Nephron (organoid): Measurements from ENCODE around the gene NXPH4.

ENCODE experiments used
- H3K27ac Mint-ChIP-seq, 3 experiments: 2 replicates each; pipeline ENCODE4 v1.8.0; 2020; ENCODE audit warnings: mixed read lengths in 3 of 3, mild to moderate bottlenecking in 2 of 3, moderate library complexity in 1 of 3
- H3K27me3 Mint-ChIP-seq: 2 replicates; pipeline ENCODE4 v1.8.0; 2021; ENCODE audit warnings: low read depth, mild to moderate bottlenecking, moderate library complexity, mixed read lengths
- H3K36me3 Mint-ChIP-seq: 2 replicates; pipeline ENCODE4 v1.8.0; 2020; ENCODE audit warnings: low read depth, mixed read lengths
- H3K4me1 Mint-ChIP-seq: 2 replicates; pipeline ENCODE4 v1.8.0; 2020; ENCODE audit warnings: mixed read lengths
- H3K4me3 Mint-ChIP-seq, 3 experiments: 2 replicates each; pipeline ENCODE4 v1.8.0; 2020; ENCODE audit warnings: mild to moderate bottlenecking in 3 of 3, mixed read lengths in 3 of 3, moderate library complexity in 2 of 3
- H3K9me3 Mint-ChIP-seq: 2 replicates; pipeline ENCODE4 v1.8.0; 2020; ENCODE audit warnings: mixed read lengths
- CTCF ChIP-seq, 3 experiments: fragments of 200-600 bp; sonication (generic); IDR thresholded peaks; one replicate each; pipeline ENCODE4 v1.5.0; 2021; ENCODE audit warnings: antibody characterized with exemption in 3 of 3; ENCODE audit not compliant: unreplicated experiment in 3 of 3

Gene NXPH4

GRCh38 chr12:57225680-57226210, 9.2 kb downstream of the NXPH4 start:
- TF ChIP-seq CTCF (IDR thresholded peaks at IDR 0.05; ENCODE audit: unreplicated experiment in 3 of 3): no peak
- no peaks in the 10 kb centered on the region for H3K36me3 Mint-ChIP-seq

GRCh38 chr12:57226588-57227314, 10.2 kb downstream of the NXPH4 start:
- peaks cover under 1% of the 10 kb centered on the region for H3K36me3 Mint-ChIP-seq
- peaks cover 58% of the 10 kb centered on the region for H3K27me3 Mint-ChIP-seq
- peaks cover 70% of the 10 kb centered on the region for H3K4me1 Mint-ChIP-seq
- no peak for TF ChIP-seq CTCF (IDR thresholded peaks at IDR 0.05; ENCODE audit: unreplicated experiment in 3 of 3)
- H3K4me3 Mint-ChIP-seq: peak overlapping the region; percentile 72 to 78 (median 76)
- no peaks in the 10 kb centered on the region for H3K9me3 Mint-ChIP-seq
- H3K27ac Mint-ChIP-seq: peak overlapping the region; percentile 16 to 72 (median 16)

More at GRCh38 chr12:57225680-57226210, 9.2 kb downstream of the NXPH4 start:
- peaks cover 67% of the 10 kb centered on the region for H3K27me3 Mint-ChIP-seq
- H3K27ac Mint-ChIP-seq: no peak overlapping the region
- H3K4me1 Mint-ChIP-seq: peaks cover 72% of the 10 kb centered on the region
- H3K4me3 Mint-ChIP-seq: peak overlapping the region; percentile 19 to 24 (median 21)
- no peaks in the 10 kb centered on the region for H3K9me3 Mint-ChIP-seq

GRCh38 chr12:57227315-57228115, 10.9 kb downstream of the NXPH4 start:
- H3K9me3 Mint-ChIP-seq: no peaks in the 10 kb centered on the region
- H3K4me3 Mint-ChIP-seq: peak overlapping the region; percentile 55 to 76 (median 63)
- peak overlapping the region in 2 of 3 experiments; percentile 5 to 16 for H3K27ac Mint-ChIP-seq

GRCh38 chr12:57229046-57229633, 12.5 kb downstream of the NXPH4 start:
- H3K36me3 Mint-ChIP-seq: peaks cover 21% of the 10 kb centered on the region
- peaks cover 35% of the 10 kb centered on the region for H3K27me3 Mint-ChIP-seq
- H3K4me3 Mint-ChIP-seq: peak overlapping the region; percentile 96 to 99 (median 96)
- peaks cover 55% of the 10 kb centered on the region for H3K4me1 Mint-ChIP-seq
- H3K27ac Mint-ChIP-seq: peak overlapping the region; percentile 89 to 97 (median 96)
- no peaks in the 10 kb centered on the region for H3K9me3 Mint-ChIP-seq
- TF ChIP-seq CTCF (IDR thresholded peaks at IDR 0.05; ENCODE audit: unreplicated experiment in 3 of 3): peak in 2 of 3 experiments; percentile 14 to 31

More at GRCh38 chr12:57227315-57228115, 10.9 kb downstream of the NXPH4 start:
- peaks cover 66% of the 10 kb centered on the region for H3K4me1 Mint-ChIP-seq
- TF ChIP-seq CTCF (IDR thresholded peaks at IDR 0.05; ENCODE audit: unreplicated experiment in 3 of 3): no peak
- peaks cover 51% of the 10 kb centered on the region for H3K27me3 Mint-ChIP-seq
- peaks cover 6% of the 10 kb centered on the region for H3K36me3 Mint-ChIP-seq

- TF ChIP-seq CTCF (IDR thresholded peaks at IDR 0.05; ENCODE audit: unreplicated experiment in 3 of 3): no peak
- Mint-ChIP-seq H3K36me3 (peaks cover 27% of the 10 kb centered on the region), H3K27ac (peak within 1 kb of the TSS; percentile 89 to 97 (median 96)), H3K4me1 (peaks cover 61% of the 10 kb centered on the region), H3K4me3 (peak within 1 kb of the TSS; percentile 96 to 99 (median 96)), H3K9me3 (no peaks in the 10 kb centered on the region), H3K27me3 (peaks cover 35% of the 10 kb centered on the region)
Observed at GRCh38 chr12:57229634-57230380, 13.2 kb downstream of the NXPH4 start, which contains the start of gene SHMT2. TSS of gene SHMT2 (plus strand) at chr12:57229711. CDS start at chr12:57229779, 68 bp downstream.
